DMS114 treated with DMSO at 0.1 percent for 48 hours (cell line): ENCODE results near the gene CTBP2.

Source experiments
- DNase-seq: peaks from one replicate; lab custom pipeline; 2025; ENCODE audit not compliant: unreplicated experiment; lab: John Stamatoyannopoulos, UW

The CTBP2 gene

DNA sequence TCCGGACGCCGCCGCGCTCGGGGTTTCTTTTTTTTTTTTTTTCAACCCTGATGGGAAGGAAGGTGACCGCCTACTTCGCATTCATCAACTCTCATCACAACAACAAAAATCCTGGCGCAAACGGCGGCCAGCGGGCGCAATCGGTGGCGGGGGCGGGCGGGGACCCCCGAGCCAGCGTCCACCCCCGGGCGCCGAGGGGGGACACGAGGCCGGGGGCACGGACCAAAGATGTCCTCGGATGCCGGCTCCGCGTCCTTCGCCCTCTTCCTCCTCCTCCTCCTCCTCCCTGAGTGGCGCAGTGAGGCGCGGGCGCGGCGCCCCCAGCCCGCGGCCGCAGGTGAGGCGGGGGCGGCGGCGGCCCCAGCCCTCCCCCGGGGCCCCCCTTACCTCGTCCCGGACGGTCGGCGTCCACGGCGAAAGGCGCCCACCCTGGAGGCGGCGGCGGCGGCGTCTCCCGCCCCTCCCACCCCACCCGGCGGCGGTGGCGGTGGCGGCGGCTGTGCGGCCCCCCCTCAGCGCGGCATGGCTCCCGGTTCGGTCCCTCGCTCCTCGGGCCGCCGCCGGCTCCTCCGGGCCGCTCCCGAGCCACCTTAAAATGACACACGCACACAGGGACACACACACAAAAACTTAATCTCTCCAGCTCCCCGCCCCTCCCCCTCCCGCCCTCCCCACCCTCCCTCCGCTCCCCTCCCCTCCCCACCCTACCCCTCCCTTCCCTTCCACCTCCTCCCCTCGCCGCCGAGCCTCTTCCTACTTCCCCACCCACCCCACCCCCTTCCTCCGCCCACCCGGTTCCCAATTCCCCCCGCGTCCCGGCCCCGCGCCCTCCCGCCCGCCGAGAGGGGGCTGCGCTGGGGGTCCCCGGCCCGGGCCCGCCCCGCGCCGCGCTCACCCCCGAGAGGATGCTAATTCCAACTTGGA is at the start of gene CTBP2:
Gene CTBP2 (minus strand): TSS at position 632 of the 924 bp plus-strand sequence.
- peak; percentile 61 for DNase-seq

DNA sequence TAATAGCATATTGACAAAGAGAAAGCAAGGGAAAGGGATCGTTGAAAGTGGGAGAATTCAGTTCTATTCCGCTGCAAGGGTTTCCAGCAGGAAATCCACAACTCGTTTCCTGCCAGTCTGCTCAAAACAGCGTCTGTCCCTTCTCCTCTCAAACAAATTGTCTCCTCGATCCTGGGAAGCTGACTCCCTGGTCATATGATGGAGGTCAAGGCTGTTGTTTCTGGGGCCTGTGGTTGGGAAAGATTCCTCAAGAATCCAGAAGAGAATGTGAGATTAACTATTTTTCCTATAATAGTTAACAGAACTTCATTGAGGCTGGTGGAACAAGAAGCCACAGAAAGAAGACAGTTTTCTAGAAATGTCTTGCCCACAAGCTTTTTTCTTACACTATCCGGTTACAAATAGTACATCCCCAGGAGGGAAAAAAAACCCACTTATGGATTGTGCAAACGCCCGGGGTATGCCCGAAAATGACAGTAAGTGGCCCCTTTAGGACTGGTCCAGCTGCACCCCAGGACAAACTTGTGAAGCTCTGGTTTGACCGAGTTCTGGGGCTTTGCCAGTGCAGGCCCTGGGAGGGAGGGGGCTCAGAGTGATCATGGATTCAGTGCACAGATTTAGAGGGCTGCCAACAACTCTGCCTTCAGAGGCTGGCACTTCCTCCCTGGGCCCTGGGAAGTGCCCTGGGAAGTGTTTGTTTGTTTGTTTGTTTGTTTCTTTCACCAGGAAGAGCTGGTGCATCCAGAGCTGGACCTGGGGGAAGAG is 49.4 kb upstream of the CTBP2 start:
- DNase-seq = no peak

DNA sequence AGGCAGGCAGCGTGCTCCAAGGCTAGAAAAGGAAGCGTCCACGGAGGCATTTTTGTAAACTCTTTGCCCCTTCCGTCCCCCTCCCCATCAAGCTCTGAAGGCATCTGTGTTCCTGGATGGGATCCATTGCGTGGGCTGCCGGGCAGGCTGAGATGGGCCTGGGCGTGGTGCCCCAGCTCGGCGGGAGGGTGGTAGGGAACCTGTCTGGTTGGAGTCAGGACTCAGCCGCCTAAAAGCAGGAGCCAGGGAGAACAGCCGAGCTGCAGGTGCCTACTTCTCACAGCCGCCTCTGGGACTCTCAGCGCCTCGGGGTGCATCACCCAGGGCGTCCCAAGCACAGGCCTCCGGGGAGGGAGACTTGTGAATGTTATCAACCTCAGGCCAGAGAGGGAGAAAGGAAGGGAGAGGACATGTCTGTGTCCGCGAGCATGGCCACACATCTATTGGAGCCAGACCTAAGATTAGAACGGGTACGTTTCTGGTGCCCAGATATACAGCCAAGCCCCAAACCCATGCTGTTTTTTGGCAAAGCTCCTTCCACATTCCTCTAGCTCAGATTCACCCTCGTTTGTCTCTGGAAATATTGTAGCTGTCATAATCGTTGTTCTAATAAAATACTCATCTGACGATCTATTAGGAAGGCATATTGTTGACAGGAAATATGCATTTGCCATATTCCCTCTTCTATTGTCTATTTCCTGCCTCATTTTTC is 48.6 kb upstream of the CTBP2 start:
- DNase-seq = no peak

DNA sequence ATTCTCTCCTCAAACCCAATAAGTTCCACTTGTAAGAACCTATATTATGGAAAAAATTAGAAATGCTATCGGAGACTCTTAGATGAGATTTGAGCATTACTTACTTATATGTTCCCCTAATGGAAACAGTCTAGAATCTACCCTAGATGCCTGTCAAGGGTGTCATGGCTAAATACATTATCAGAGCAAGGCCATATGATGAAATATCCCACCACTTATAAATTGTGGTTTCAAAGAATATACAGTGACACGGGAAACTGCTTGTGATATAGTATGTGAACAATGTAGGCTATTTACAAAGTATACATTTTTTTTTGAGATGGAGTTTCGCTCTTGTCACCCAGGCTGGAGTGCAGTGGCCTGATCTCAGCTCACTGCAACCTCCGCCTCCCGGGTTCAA is 46.3 kb upstream of the CTBP2 start:
- DNase-seq = no peak

DNA sequence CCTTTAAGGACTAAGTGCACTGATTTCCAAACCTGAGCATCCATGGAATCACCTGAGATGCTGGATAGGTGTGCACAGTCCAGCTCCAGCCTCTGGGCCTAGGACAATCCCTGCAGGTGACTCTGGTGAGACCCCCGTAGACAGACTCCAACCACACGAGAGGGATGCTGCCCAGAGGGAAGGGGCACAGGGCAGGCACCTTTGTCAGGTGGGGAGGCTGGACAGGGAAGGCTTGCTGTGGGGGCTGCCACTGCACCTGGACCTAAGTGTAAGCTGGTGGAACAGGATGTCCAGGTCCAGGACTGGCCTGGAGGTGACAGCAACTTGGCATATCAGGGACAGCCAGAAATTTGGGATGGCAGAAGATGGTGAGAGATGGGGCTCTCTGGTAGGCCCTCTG is 45.1 kb upstream of the CTBP2 start:
- DNase-seq = no peak

DNA sequence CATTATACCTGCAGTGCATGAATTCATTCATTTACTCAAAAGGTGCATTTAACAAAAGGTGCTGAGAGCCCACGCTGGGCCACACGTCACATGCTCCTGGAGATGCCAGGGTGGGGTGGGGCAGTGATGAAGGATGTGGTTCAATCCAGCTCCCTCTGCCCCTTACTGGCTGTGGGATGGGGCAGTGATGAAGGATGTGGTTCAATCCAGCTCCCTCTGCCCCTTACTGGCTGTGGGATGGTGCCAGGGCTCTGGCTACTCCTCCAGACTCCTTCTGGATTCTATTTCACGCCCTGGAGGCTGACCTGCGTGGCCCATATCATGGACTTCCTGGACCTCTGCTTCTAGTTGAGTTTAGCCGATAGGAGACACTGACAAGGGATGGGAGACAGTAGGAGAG is 44.0 kb upstream of the CTBP2 start:
- no peak for DNase-seq

DNA sequence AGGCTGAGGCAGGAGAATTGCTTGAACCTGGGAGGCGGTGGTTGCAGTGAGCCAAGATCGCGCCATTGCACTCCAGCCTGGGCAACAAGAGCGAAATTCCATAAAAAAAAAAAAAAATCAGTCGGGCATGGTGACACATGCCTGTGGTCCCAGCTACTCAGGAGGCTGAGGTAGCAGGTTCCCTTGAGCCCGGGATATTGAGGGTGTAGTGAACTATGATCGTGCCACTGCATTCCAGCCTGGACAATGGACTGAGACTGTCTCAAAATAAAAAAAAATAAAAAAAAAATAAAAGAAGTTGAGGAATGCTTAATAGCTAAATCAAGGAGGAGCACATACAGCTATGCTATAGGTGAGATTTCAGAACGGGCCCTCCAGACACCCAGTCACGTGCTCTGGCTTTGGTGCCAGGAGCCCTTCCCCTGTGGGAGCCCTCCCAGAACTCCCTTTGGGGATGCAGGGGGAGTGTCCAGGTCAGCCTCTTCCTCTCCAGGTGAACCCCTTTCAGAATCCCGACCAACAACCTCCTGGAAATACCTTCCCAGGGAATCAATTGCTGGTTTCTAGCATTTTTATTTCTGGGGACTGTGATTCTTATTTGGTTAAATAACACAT is 42.9 kb upstream of the CTBP2 start:
- DNase-seq = no peak

DNA sequence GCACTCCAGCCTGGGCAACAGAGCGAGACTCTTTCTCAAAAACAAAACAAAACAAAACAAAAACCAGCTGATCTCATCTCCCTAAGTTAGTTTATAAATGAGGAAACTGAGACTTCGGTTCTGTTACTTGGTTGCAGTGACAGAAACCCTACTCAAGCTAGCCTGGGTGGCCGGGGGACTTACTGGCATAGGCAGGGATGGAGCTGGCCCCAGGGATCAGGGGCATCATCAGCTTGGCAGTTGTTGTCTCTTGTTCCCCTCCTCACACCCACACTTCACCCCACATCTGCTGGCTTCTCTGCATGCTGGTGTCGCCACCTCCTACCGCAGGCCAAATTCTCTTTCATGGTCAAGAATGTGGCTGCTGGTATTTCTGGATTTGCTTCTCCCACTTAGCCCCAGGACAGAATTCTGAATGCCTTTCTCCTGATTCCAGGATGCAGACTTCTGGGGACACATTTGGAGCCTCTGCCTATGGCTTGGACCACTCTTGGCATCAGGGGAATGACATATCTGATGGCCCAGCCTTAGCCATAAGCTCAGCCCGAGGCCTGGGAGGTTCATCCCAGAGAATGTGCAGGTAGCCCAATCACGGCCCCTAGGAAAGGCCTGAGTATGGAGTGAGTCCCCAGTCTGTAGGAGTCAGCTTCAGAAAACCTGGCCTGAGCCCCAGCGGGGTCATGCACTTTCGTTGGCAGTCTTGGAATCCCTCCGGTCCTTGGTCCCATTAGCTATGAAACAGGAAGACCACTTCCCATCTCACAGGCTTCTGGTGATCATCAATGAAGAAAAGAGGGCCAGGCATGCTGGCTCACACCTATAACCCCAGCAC is 41.6 kb upstream of the CTBP2 start:
- no peak for DNase-seq

DNA sequence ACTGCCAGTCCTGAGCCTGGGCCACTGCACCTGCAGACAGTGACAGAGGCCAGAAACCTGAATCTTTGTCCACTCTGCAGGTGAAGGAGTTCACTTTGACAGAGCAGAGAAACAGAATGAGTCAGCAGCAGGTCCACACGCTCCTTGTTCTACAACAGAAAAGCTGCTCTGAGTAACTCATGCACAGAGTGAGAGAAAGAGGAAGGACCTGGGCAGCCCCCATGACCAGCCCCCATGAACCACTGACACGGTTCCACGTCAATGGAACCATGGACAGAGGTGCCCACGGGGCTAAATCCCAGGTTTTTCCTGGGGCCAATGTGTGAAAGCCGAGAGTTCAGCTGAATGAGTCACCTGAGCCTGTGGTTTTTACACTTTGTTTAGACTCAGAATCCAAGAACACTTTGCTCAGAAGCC is 40.8 kb upstream of the CTBP2 start:
- no peak for DNase-seq

DNA sequence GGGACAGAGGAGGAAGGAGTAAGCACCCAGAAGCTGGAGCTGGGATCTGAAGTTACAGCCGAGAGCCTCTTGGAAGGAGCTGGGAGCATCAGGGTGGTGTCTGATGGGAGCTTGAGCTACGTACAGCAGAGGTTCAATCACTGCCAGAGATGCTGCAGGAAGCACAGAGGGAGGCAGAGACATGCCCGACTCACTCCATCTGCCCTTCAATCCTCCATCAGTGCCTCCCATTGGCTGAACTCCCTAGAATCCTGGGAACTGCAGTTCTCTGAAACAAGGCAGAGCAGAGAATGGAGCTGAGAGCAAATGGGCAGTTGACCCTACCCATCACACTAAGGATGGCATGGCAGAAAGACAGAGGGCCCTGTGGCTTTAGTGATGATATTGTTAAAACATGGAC is 40.0 kb upstream of the CTBP2 start:
- no peak for DNase-seq

DNA sequence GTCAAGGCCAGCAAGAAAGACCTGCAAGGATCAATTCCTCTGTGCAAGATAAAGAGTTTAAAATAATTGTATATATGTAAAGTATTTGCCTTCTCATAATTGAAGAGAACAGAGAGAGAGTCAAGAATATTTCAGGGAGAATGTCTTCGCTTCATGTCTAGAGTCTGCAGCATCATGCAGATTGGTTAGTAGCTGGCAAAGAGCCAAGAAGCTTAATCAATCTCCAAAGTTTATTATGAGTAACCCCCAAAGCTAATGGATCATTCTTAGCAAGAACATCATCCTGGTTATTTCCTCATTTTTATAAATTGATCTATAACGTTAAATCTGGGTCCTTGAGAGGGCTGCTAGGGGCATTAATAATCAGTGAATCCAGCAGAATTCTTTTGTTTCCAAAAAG is 38.9 kb upstream of the CTBP2 start:
- no peak for DNase-seq

DNA sequence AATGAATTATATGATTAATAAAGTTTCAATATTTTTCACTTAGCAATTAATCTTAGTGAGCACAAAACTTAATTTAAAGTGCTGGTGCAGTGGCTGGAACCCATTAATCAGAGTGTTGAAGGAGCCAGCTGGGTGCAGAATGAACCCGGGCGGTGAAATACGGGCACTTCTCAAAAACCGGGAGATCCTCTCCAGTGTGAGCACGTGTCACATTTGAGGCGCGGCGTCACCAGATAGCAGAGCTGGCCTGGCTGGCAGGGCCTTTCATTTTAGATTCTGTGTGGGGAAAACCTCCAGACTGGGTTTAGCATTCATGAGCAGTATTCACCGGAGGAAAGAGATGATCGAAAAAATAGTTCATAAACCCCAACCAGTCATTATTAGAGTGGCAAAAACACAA is 34.5 kb upstream of the CTBP2 start:
- no peak for DNase-seq

DNA sequence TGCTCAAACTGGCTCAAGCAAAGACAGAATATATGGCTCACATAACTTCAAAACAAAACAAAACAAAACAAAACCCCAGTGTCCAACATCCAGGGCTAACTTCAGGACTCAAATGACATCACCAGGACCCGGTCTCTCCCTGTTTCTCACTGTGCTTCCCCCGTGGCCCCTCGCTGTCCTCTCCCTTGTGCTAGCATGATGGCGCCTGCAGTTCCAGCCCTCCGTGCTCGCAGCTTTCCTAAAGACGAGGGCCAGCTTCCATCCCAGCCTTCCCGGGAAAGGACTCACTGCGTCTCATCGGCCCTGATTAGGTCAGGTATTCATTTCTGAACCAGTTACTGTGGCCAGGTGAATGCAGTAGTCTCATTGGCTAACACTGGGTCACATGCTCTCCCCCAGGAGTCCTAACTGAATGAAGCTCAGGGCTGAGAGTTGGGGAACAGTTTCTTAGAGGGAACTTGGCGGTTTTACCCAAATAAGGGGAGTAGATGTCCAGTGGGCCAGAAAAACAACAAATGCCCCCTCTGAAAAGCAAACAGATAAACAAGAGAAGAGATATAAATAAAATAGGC is 33.0 kb upstream of the CTBP2 start:
- DNase-seq = no peak

DNA sequence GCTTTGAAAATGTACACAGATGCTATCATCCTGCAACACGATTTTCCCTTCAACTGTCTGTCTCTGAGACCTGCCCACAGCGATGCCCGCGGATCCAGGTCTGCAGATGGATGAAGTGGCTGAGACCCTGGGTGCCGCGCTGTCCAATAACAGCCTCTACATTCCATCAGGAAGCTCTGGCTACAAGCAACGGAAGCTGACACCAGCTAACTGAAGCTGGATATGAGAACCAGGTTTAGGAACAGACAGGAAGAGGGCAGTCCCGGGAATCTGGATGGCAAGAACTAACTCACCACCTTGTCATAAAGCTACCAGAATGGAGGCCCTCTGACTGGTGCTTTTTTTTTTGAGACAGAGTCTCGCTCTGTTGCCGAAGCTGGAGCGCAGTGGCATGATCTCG is 32.3 kb upstream of the CTBP2 start:
- DNase-seq = no peak

DNA sequence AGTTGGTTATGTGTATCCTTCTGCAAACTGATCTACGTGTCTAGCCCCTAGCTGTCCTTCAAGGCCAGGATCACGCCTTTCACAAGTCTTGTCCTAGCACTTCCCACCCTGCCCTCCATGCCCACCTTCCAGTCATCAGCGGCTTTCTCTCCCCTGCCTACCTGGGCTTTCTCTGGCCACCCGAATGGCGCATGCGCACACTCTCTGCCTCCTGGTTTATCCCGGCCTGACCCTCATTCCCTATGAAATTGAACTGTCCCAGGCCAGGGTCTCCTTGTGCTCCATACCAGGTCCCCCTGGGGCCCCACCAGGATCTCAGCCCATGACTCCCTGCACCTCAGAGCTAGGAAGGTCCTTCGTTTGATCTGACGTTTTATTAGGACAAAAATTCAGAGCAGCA is 31.6 kb upstream of the CTBP2 start:
- DNase-seq = no peak

DNA sequence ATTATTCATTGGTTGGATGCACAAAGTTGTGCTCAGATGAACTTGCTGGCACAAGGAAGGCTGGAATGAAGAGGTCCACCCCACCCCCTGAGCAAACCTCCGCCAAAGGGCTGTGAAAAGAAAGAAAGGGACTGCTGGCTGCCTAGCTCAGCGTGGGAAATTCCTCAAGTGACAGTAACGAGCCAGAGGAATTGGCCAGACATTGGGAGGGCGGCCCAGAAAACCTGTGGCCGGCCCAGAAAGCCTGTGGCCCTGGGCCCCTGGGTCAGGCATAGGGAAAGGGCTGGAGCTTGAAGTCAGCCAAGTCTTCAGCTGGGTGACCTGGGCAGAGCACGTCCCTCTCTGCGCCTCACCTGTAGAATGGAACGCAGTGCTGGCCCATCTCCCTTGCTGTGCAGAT is 30.6 kb upstream of the CTBP2 start:
- DNase-seq = no peak

DNA sequence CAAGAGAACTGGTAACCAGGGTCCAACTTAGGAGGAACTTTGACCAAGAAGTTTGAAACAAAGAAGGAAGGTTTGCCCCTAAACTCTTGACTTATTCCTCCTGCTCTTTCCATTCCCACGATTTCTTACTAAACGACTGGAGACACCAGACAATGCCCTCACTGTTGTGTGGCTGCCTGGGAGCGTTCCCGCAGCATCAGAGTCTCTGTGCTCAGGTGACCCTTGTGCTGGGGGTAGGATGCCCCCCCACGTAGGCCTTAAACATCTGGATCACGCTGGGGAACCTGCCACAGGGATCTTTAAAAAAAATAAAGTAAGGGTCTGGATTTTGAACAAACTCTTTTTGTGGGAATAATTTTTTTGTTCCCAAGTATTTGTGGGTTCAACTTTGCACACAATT is 30.1 kb upstream of the CTBP2 start:
- DNase-seq = no peak

DNA sequence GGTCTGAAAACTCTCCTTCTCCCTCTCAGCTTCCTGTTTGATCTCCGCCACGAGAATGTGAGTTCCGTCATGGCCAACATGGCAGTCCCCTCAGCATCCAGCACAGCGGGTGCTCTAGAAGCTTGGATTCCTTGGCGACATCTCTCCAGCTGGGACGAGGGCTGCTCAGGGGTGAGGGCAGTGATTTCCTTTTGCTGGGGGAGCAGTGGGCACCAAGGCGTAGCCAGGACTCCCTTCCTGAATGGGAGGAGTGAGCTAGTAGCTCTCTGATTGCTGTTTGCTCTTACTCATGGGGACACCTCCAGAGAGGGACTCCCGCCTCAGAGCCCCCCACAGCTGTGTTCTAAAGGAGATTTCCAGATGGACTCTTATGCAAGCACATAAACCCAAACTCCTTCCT is 28.8 kb upstream of the CTBP2 start:
- no peak for DNase-seq

DNA sequence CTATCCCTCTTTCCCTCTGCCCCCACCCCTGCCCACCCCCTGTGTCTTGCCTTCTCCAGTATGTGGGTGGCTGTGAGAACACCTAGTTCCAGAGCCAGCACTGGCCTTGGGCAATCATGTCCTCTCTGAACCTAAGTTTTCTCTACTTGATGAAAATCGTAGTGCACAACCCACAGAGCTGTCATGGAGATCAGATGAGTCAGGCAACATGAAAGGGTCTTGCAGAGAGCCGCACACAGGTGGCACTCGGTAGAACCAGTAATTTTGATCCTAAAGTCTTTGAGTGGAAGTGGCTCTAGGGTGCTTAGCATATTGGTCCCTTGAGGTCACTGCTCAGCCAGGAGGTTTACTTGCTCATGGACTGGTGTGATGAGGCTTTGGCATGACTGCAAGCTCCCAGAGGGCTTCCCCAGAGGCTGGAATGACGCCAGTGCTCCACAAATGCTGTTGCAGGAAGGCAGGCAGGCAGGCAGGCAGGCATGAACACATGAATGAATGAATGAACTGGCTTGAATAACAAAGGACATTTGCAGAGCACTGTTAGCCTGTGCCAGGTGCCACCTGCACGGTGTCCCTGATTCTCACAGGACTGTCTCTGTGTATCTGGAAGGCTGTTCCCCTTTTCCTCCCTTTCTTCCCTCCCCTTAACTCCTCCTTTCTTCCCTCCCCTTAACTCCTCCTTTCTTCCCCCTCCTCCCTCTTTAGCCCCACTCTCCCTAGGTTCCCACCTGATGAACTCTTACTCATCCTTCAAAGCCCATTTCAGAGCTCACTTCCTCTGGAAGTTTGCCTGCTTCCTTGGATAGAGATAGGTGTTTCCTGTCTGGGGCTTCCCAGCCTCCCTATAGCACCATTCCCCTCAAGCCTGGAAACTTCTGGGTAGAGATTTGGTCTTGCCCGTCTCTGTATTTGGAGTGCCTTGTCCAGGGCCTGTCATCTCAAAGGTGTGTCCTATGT is 27.2 kb upstream of the CTBP2 start:
- DNase-seq = no peak
